Endometrium (tissue), 2 donors: ENCODE results near the gene GPR150.
A peak's percentile ranks its signal among the peaks of the same experiment; 100 is the strongest.

Experiments used
- FAIRE-seq: peaks from 2 replicates; lab custom pipeline; 2012; peaks lifted over from hg19 to GRCh38; lab: Jason Lieb, UNC
- donor health status: control.
- donor health status: control.

GPR150 gene

GRCh38 chr5:95620030-95620869 lies at the start of gene GPR150:
TSS of gene GPR150 (plus strand) at chr5:95620087. CDS start at chr5:95620276, 189 bp downstream.
- FAIRE-seq: no peak

- no peak for FAIRE-seq
Observed at GRCh38 chr5:95572016-95572415, 47.9 kb upstream of the GPR150 start.

GRCh38 chr5:95581576-95581975 lies 38.3 kb upstream of the GPR150 start:
- FAIRE-seq: no peak

GRCh38 chr5:95583992-95584391 lies 35.9 kb upstream of the GPR150 start:
- FAIRE-seq: no peak

- FAIRE-seq: no peak
Observed at GRCh38 chr5:95590880-95591279, 29.0 kb upstream of the GPR150 start.

GRCh38 chr5:95591490-95591901 lies 28.4 kb upstream of the GPR150 start:
- FAIRE-seq: no peak

GRCh38 chr5:95595289-95595931 lies 24.5 kb upstream of the GPR150 start:
- FAIRE-seq: no peak

GRCh38 chr5:95599252-95599651 lies 20.6 kb upstream of the GPR150 start:
- FAIRE-seq: no peak

- FAIRE-seq: no peak
Observed at GRCh38 chr5:95600557-95600956, 19.3 kb upstream of the GPR150 start.

GRCh38 chr5:95605786-95606185 lies 14.1 kb upstream of the GPR150 start:
- FAIRE-seq: no peak

GRCh38 chr5:95606419-95606818 lies 13.5 kb upstream of the GPR150 start:
- FAIRE-seq: peak; percentile 54

- FAIRE-seq: peak; percentile 33
Observed at GRCh38 chr5:95609711-95610110, 10.2 kb upstream of the GPR150 start.

GRCh38 chr5:95610546-95610945 lies 9.3 kb upstream of the GPR150 start:
- FAIRE-seq: no peak

GRCh38 chr5:95611396-95611795 lies 8.5 kb upstream of the GPR150 start:
- no peak for FAIRE-seq

- no peak for FAIRE-seq
Observed at GRCh38 chr5:95613514-95613913, 6.4 kb upstream of the GPR150 start.

GRCh38 chr5:95615164-95615467 lies 4.8 kb upstream of the GPR150 start:
- FAIRE-seq: no peak

- FAIRE-seq: no peak
Observed at GRCh38 chr5:95617057-95617456, 2.8 kb upstream of the GPR150 start.

- FAIRE-seq: no peak
Observed at GRCh38 chr5:95619096-95619495, 791 bp upstream of the GPR150 start.

GRCh38 chr5:95619514-95620029 lies 315 bp upstream of the GPR150 start:
- no peak for FAIRE-seq

GRCh38 chr5:95620870-95621838 lies 1.3 kb downstream of the GPR150 start:
- FAIRE-seq: no peak

GRCh38 chr5:95621839-95622629 lies 2.1 kb downstream of the GPR150 start:
- no peak for FAIRE-seq

GRCh38 chr5:95623706-95624105 lies 3.8 kb downstream of the GPR150 start:
- no peak for FAIRE-seq
